GM18873 (cell line): ENCODE measurements around the gene ADAMTS16.

Source experiments
- ATAC-seq: cut with Tn5 transposase; IDR thresholded peaks from one replicate; pipeline ENCODE4 v1.9.1; 2021; ENCODE audit warnings: mild to moderate bottlenecking, moderate library complexity, moderate number of reproducible peaks; ENCODE audit not compliant: unreplicated experiment, low FRiP score

The ADAMTS16 gene

GRCh38 chr5:5182508-5183188 is 42.5 kb downstream of the ADAMTS16 start:
- no peak for ATAC-seq

GRCh38 chr5:5183189-5183699 is 43.1 kb downstream of the ADAMTS16 start:
- ATAC-seq, result no peak

DNA sequence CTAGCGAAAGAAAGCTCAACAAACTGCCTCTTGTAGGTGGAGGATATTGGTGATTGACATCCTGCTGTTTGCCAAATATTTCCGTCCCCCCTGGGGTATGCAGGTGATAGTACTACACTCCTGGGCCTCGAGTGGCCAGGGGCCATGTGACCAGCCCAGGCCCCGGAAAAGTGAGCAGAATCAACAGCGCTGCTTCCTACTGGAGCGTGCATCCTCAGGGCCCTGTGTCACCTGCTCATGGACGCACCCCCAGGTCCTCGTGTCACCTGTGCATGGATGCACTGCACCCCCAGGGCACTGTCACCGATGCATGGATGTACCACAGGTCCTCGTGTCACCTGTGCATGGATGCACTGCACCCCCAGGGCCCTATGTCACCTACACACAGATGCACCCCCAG is 43.8 kb downstream of the ADAMTS16 start:
- no peak for ATAC-seq

DNA sequence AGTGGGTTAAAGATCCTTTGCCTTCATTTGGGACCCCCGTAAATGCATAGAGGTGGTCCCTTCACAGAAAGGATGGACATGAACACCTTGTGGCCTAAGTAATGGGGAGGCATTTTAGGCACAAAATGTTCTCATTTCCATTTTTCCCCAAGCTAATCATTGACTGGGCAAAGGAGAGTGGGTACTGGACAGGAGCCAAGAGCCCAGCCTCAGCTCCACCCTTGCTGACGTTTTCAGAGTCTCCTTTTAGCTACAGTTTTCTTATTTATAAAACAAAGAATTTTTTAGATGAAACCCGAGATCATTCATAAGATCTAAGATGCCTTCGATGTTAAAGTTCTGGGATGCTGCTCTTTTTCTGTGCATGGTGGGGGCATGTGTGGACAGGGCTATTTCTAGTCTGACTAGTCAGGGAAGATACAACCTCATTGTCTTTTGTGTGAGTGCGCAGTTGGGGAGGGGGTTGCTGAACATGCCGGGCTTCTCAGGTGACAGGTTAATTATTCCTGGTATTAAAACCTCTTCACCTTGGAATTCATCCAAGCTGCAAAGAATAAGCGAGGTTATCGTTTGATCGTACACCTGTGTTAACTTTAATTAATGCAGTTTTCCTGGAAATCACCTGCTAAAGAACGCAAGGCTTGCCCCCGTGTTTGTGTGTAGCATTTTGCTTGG is 48.4 kb downstream of the ADAMTS16 start:
- ATAC-seq, result no peak

DNA sequence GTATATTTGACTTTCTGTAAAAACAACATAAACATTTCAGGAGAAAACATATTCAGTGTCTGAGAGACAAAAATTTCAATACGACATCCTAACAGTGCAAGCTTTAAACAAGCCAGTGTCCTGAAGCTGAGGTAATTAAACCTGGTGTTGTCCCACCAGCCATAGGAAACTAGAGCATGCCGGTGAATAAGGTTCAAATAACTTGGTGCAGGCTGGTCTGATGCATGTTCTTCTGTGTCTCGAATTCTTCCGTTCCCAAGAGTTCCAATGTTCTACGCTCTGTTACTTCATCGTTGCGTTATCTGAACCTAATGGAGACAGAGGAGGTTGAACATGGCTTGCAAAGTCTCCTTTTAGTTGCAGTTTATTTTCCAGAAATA is 48.9 kb downstream of the ADAMTS16 start:
- ATAC-seq, result no peak

- no peak for ATAC-seq
These were observed 51.8 kb downstream of the ADAMTS16 start for GRCh38 chr5:5191906-5192305.

DNA sequence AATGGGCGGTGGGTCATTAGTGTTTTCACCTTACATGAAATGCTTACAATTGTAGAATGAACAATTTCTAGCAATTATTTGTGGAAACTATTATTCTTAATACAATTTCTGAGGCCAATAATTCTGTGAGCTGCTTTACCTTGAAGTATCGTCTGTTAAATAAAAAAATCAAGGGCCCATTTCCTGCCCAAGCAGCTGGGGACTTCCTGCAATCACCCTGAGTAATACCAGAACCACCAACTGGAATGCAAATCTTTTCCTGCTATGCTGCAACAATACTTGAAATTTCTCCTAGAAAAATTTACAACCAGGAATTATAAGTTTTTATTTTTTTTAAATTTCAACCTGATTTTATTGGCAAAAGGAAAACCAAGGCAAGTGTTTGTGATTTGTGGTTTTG is 52.6 kb downstream of the ADAMTS16 start:
- no peak for ATAC-seq

DNA sequence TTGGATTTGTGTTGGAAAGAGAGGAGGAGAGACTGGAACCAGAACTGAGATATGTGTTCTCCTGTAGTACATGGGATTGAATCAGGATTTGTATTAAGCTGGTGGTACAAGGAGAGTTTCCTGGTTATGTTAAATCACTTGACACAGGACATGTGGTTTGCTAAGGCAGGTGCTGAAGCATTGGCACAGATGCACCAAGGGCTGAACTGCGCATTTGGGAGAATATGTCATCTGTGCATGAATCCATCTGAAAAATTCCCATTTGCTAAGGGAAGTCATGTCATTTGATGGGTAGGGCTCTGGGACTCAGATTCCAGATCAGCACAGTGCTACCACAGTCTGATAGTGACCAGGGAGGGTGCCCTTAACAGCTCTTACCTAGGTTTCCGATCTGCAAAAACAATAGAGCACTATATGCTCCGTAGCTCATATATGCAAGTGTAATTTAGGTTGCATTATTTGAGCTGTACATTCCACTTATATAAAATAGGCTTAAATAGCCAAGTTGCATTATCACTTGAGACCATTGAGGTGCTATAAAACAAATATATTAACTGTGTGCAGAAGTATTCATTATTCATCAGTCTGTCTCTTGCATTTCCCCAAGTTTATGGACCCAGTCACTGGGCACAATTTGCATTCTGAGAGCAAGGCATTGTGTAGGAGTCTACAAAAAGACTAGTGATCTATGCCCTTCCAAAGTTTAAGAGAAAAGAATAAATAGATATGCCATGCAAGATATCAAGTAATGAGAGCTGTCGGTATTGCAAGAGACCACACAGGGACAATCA is 55.2 kb downstream of the ADAMTS16 start:
- no peak for ATAC-seq

DNA sequence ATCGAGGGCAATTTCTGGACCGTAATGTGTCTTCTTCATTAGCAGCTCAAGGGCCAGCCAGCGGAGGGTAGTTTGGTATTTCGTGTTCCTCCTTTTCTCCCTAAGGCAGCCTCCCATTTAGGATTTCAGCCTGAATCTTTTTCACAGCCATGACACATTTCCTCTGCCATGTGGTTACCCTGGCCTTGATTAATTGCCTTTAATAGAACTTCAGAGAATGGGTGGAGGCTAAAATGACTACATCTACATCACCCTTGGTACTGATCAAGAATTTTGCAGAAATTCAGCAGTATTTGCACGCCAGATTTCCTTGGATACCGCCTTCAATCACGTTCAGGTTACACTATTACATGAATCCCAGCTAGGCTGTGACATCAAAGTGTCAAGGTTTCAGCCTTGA is 58.0 kb downstream of the ADAMTS16 start:
- no peak for ATAC-seq

GRCh38 chr5:5198815-5199214 is 58.7 kb downstream of the ADAMTS16 start:
- ATAC-seq, result no peak

GRCh38 chr5:5199495-5199894 is 59.4 kb downstream of the ADAMTS16 start:
- ATAC-seq, result no peak

DNA sequence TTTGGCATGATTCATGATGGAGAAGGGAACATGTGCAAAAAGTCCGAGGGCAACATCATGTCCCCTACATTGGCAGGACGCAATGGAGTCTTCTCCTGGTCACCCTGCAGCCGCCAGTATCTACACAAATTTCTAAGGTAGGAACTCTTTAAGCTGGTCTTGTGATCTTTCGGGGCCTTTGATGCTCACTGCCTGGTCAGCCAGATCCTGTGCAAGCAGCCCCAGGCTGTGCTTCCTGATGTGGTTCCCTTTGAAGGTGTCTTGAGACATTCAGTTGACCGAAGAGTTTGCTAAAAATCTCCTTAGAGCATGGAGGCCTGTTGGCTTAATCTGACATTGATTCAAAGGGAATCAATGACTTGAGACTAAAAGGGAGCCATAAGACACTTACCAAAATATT is 60.0 kb downstream of the ADAMTS16 start:
- no peak for ATAC-seq

- no peak for ATAC-seq
These were observed 62.2 kb downstream of the ADAMTS16 start for GRCh38 chr5:5202321-5202720.

DNA sequence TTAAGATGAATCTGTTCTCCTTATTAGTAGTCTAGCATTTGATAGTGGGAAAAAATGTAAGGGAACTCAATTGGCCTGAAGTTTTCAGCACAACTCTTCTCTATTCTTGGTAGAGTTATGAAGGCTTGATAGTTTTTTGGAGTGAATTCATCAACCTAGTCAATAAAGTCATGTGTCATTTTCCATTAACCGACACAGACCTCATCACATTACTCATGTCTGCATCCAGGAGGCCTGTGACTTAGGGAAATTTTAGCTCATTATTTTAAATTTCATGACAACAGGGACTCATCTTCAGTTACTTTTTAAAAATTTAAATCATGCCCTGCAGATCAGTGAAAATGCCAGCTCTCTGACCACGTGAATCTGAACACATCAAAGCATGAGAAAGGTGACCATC is 63.3 kb downstream of the ADAMTS16 start:
- no peak for ATAC-seq

DNA sequence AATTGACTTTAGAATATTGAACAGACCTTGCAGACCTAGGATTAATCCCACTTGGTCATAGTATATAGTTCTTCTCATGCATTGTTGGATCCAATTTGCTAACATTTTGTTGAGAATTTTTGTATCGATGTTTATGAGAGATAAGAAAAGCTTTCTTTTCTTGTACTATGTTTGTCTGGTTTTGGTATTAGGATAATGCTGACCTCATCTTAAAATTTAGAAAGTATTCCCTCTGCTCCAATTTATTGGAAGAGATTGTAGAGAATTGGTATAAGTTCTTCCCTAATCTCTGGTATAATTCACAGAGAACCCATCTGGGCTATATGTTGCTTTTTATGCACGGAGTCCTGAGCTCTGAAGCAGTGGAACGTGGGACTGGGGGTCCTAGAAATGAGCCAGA is 67.7 kb downstream of the ADAMTS16 start:
- ATAC-seq, result no peak

GRCh38 chr5:5209089-5209488 is 69.0 kb downstream of the ADAMTS16 start:
- no peak for ATAC-seq

DNA sequence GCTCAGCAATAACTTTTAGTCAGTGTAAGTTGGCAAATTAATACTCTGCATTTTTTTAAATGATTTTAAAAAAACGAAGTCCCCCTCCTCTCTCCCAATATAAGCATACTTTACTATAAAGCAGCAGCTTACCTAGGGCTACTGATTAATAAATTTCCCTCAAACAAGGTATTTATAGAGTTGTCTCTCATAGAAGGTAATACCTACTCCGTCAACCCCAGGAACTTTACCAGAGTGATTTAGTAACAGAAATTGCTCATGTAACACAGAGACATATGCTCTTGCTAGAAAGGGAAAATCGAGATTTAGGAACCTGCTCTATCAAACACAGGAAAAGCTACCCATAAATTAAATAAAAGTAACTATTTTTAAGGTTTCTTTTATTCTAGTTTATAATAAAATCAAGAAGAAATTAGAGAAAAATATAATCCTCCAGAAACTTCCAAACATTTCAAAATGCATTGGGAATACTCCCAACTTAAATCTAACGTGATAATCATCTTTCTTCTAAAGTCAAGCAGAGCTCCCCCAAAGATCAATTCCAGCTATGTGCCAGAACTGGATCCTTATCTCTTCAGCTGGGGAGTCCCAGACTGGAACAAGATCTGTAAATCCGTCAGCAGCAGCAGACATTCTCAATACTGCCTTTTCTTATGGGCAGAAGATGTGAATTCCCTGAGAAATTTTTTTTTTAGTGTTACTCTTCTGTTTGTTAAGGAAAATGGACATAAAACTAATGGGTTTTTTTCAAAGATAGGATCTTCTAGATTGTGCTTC is 69.6 kb downstream of the ADAMTS16 start:
- no peak for ATAC-seq

DNA sequence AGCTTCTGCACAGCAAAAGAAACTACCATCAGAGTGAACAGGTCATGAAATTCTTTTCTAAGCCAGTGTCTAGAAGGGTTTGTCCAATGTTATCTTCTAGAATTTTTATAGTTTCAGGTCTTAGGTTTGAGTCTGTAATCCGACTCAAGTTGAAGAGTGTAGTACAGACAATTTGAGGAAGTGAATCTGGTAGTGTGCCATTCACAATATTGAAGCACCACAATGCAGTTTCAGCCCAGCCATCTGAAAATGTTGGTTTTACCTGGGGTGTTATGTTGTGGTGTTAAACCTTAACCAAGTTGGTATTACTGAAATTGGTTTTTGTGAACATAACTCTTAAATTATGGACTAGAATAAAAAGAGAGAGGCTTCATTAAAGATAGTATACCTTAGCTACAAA is 77.2 kb downstream of the ADAMTS16 start:
- ATAC-seq, result peak; percentile 75

DNA sequence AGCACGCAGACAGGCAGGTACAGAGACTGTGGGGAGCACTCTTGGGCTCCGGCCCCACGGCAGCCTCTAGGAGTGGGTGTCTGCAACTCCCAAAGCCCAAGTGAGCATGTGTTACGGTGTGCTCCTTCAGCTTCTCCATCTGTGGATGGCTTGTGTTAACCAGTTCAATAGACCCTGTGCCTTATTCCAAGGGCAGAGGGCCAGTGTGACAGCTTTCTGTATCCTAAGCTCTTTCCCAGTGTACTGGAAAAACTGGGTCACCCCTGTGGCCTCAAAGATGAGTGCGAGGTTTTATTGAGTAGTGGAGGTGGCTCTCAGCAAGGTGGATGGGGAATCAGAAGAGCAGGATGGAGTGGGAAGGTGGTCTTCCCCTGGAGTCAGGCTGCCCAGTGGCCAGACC is 78.3 kb downstream of the ADAMTS16 start:
- no peak for ATAC-seq

GRCh38 chr5:5219541-5219940 is 79.4 kb downstream of the ADAMTS16 start:
- no peak for ATAC-seq
